ENCODE measurements around the gene ZBTB2. TPM values are rescaled to one million over a fixed set of nuclear protein-coding genes. Genes with fewer than 3 reads are reported as not detected.

Gene ZBTB2
- total RNA-seq, result 11.0 and 11.4 TPM in 2 replicates

GRCh38 chr6:151391471-151392413, at the start of gene ZBTB2:
TSS of gene ZBTB2 (minus strand) at chr6:151391559. CDS start at chr6:151373637, 17,922 bp downstream.

Small RNA genes within 50 kb of the gene (small RNA-seq; reads per million reads assigned to genes)
- gene RF00019, result not detected

Other genes starting within 250 kb of the ZBTB2 start
- gene AKAP12, start 151.6 kb downstream of the ZBTB2 start, total RNA-seq, result 207 and 366 TPM in 2 replicates
- gene RMND1, start 60.6 kb upstream of the ZBTB2 start, total RNA-seq, result 48.1 and 61.2 TPM in 2 replicates
- 2.7 and 2.8 TPM in 2 replicates for gene CCDC170, start 102.5 kb upstream of the ZBTB2 start, total RNA-seq